HG03159 (cell line): ENCODE measurements around the gene SMCO3.
"Not testable (repeated sequence)": the region's sequence is repeated elsewhere in the genome, so short reads cannot be mapped to it uniquely, and the experiment has no call there.

ENCODE experiments used
- ATAC-seq: cut with Tn5 transposase; IDR thresholded peaks from one replicate; pipeline ENCODE4 v1.9.1; 2021; ENCODE audit warnings: mild to moderate bottlenecking, moderate library complexity; ENCODE audit not compliant: unreplicated experiment

SMCO3 gene

DNA sequence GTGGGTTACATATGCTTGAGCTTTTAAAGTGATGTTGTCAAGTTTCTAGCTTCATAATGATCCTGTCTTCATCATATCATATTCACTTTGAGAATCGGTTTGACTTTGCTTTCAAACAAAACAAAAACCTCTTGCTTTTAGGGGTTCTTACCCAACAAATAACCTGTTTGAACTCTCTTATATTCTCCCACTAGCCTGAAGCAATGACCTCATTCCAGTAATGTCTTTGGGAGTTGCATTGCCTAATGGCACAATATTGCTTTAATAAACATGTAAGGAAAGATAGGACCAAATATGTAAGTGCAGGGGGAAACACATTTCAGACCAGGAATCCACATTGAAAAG, 38.4 kb downstream of the SMCO3 start:
- ATAC-seq = no peak

DNA sequence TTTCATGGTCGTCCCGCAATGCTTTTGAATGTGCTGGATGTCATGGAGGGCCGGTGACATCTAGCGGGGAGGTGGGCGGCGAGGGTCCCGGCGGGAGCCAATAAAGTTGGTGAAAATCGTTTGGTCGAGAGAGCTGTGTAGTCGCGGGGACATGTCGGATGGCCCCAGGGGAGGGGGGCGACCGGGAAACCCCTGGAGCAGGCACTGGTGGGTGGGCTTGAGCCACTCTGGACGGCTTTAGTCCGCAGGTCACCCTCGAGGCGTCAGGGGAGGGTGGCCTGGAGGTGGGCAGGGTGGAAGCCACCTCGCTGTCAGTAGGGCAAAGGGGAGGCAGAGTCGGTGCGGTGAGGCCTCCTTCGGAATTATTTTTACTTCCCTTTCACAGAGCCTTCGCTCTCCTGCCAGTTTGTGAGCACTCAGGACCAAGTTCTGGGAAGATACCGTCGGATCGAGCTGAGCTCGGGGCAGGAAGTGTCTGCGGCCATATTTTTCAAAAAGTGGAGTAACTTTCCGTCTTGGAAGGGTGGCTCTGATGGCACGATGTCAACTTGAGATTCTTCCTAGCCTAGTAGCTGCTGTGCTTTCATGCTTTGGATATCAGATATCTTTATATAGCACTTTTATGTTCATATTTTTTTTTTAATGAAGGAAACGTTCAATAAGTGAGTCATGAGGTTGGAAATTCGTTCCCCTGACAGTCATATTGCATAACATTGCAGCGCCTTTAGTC, 38.9 kb downstream of the SMCO3 start:
- no peak for ATAC-seq

DNA sequence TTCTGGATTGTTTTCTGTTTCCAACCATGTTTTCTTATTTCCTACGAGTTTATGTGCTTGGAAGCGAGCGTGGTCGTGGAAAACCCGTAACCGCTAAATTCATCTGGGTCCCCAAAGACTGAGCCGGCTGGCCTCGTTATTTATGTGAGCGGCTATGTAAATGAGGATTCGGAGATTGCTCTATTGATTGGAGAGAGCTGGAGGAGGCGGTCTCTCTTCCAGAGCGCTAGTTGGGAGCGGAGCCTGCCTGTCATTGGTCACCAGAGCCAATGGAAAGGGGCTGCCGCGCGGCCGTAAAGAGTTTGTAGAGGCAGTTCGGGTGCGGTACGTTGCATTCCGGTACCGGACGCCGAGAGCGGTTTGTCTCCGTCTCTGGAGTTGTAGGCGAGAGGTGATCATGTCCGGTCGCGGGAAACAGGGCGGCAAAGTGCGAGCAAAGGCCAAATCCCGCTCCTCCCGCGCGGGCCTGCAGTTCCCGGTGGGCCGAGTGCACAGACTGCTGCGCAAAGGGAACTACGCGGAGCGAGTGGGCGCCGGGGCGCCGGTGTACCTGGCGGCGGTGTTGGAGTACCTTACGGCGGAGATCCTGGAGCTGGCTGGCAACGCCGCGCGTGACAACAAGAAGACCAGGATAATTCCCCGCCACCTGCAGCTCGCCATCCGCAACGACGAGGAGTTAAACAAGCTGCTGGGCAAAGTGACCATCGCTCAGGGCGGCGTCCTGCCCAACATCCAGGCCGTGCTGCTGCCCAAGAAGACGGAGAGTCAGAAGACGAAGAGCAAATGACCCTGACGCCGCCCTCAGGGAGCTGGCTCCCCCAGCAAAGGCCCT, 39.7 kb downstream of the SMCO3 start:
- peak; percentile 59 for ATAC-seq

DNA sequence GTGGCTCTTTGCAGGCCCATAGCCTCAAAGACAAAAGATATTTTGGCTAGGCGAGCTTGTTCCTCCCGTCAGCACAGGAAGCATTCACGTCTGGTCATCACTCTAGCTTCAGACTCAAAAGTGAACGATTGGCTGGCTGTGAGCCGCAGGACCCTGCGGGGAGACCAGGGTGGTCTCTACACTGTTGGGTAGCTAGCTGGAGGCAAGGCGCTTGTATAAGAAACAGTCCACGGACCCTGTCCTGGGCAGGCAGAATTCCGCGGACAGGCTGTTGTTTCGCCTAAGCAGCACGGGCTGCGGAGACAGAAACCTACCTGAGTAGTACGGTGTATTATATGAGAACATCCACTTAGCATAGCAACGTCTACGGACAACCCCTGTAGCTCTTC, 40.3 kb downstream of the SMCO3 start:
- ATAC-seq = peak; percentile 11

DNA sequence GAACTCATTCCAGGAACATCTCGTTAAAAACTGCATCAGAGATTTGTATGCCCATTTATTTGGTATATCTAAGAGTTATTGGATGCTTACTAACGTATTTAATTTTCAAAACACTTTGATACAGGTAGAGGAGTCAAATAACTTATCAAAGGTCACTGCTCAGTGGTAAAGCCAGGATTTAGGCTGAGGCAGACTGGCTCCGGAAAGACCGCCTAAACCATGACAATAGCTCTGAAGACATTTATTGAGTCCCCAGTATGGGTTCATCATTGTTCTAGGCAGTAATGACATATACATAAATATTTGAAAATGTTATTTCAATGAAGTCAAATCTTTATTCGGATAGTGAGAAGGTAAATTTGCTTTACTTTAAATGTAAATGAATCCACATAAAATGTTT, 41.0 kb downstream of the SMCO3 start:
- ATAC-seq = no peak

DNA sequence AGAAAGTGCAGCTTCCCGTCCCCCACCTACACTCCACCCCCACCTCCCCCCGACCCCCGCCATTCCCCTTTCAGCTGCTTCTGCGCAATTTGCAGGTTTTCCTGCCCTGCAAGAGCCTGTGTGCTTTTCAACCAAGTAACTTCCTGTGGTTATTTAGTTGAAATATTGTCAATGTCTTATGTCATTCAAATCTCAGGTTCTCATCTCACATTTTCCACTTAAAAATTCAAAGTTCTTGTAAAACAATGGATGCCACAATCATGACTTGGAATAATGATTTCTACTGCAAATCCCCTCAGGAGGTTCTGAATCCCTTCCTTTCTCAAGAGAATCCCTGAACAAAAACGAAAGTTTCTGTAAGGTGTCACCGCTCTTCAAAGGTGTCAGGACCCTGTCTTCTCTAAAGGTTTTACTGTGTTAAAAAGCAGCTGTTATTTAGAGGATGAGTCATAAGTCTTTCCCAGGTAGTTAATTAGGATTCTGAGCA, 42.3 kb downstream of the SMCO3 start:
- ATAC-seq = no peak

DNA sequence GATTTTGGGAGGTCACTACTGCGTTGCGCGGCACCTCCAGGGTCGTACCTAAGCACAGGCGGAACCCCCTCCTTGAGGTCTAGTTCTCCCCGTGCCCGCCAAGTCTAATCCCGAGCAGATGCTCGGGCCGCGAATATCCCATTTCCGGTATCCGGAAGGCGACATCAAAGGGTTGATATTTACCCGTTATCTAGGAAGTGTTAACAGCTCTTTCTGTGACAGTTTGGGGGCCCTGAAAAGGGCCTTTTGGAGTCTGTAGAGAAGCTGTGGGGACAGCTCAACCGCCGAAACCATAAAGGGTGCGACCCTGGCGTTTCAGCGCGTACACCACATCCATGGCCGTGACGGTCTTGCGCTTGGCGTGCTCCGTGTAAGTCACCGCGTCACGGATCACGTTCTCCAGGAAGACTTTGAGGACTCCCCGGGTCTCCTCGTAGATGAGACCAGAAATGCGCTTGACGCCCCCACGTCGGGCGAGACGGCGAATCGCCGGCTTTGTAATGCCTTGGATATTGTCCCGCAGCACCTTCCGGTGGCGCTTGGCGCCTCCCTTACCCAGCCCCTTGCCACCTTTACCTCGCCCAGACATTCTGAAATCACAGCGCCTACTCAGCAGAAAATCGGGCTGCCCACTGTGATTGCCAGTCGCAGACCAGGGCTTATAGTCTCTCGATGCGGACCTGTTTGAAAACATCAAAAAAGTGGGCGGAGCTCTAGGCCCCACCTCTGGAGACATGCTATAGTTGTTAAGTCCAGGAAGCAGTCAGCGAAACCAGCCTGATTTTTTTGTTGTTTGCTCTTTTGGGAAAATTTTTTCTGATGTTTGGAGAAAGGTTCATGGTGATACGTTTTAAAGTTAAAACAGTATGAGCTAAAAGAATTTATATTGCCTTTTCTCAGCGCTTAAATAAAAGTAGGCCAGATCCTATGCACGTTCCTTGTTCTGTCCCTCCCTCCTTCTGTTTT, 43.2 kb downstream of the SMCO3 start:
- ATAC-seq = peak; percentile 29

DNA sequence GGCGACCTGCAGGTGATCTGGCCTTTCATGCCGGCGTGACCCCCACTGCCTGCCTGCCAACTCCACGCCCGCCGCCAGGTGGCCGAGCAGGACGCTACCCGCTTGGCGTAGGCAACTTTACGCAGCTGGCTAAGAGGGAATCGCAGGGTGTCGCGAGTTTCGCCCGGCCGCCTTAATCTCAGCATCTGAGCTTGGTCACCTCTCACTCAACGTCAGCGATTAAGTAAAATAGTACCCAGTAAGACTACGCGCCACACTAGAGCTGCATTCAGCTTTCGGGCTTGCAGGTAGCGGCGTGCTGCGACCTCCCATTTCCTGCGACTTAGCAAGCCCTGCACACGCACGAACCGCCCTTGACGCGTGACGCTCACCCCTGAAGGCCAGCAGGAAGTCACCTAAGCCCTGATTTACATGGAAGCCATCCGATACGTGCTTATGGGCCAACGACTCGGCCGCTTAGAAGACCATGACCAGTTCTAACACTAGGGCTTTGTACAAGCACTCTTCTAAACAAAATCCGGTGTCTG, 44.0 kb downstream of the SMCO3 start:
- ATAC-seq = peak; percentile 40

DNA sequence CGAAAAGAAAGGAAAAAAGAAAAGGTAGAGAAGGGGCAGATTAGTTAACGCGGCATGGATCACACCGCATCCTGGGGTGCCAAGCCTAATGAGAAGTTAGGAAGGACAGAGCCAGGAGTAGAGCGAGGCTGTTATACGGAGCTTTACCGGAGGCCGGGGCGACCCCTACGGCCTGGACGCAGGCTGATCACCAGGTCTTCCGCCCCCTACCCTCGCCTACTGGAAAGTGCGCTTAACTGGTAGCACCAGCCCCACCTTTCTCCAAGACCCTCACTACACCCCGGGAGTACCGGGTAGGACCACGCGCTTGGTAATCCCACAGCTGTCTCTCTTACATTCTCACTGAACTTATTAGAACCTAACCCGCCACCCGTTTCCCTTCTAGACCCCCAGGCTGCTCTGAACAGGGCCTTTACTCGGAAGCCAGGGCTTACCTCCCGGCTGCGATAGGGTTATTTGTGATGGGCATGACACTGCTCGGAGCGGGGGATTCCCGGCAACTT, 44.5 kb downstream of the SMCO3 start:
- ATAC-seq = no peak

DNA sequence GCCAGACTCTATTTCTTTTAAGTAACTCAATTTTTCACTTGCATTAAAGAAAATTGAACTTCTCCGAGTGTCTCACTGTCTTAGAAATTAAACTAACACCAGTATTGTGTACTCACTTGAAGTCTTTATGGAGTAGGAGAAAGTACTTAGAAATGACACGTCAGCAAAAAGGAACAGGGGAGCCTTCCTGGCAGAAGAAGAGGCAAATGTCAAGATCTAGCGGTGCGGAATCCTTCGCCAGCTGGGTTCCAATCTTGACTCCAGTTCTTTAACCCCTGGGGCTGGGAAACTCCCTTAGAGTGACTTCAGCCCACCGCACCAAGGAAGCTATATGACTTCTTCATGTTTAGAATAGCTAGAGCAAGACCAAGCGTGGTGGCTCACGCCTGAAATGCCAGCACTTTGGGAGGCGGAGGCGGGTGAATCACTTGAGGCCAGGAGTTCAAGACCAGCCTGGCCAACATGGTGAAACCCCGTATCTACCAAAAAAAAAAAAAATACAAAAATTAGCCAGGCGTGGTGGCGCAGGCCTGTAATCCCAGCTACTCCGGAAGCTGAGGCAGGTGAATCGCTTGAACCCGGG, 45.1 kb downstream of the SMCO3 start:
- no peak for ATAC-seq

DNA sequence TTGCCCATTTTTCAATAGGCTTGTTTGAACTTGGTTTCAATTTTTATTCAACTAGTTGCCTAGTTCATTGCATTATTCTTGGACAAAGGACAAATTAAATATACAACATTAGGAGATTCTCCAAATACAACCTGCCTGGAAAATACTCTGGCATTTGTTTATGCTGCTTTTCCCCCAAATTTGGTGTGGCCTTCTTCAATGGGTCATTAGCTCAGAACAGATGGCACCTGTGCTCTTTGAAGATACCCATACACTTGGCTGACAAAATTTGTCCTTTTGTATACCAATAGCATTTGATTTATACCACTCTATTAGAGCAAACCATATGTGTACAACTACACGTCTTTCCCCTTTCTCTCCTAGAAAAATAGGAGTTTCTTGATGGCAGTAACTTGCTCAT, 46.4 kb downstream of the SMCO3 start:
- no peak for ATAC-seq

DNA sequence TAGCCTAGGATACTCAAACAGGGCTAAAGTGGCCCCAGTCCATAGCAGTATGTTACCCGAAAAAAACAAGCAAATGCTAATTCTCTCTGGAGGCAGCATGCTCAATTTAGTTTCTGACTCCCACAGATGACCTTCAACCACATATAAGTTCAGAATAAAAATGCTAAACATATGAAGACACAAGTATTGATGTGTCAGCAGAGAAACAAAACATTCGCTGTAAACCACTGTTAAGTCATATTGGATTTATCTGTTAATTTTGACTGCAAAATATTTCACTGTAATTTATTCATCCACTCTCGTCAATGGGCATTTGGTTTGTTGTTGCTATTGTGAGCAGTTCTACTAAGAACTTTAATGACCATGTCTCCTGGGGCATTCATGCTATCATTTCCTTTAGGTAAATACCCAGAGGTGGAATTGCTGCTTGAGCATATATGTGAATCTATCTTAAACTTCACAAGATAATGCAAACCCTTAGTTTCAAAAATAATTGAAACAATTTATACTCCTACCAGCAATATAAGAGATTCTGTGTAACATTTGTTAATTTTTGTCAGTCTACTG, 47.2 kb downstream of the SMCO3 start:
- ATAC-seq = no peak

DNA sequence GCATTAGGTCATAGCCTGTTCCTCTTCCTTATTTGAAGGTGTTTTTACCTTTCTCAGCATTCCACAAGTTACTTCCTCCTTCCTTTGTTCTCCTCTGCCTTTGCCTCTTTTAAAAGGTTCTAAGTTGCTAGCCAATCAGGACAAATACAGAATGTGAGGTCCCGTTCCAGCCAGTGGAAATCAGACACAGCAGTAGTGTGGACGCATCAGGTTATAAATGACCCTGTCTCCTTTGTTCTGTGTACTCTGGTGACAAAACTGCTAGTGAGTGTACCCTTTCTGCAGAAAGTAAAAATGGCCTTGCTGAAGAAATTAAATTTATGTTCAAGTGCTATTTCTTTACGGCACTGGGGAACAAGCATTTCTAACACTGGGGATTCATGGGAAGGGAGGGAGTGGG, 48.0 kb downstream of the SMCO3 start:
- ATAC-seq = not testable (repeated sequence)

DNA sequence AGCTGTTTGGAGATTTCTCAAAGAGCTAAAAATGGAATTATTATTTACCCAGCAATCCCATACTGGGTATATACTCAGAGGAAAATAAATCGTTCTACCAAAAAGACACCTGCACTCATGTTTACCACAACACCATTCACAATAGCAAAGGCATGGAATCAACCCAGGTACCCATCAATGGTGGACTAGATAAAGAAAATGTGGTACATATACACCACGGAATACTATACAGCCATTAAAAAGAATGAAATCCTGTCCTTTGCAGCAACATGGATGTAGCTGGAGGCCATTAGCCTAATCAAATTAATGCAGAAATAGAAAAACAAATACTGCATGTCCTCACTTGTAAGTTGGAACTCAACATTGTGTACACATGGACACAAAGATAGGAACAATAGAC, 48.6 kb downstream of the SMCO3 start:
- ATAC-seq = no peak

DNA sequence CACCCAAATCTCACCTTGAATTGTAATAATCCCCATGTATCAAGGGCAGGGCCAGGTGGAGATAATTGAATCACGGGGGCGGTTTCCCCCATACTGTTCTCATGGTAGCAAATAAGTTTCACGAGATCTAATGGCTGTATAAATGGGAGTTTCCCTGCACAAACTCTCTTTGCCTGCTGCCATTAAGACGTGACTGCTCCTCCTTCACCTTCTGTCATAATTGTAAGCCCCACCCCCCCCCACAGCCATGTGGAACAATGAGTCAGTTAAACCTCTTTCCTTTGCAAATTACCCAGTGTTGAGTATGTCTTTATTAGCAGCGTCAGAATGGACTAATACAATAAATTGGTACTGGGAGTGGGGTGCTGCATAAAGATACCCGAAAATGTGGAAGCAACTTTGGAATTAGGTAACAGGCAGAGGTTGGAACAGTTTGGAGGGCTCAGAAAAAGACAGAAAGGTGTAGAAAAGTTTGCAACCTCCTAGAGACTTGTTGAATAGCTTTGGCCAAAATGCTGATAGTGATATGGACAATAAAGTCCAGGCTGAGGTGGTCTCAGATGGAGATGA, 54.2 kb downstream of the SMCO3 start:
- ATAC-seq = not testable (repeated sequence)

DNA sequence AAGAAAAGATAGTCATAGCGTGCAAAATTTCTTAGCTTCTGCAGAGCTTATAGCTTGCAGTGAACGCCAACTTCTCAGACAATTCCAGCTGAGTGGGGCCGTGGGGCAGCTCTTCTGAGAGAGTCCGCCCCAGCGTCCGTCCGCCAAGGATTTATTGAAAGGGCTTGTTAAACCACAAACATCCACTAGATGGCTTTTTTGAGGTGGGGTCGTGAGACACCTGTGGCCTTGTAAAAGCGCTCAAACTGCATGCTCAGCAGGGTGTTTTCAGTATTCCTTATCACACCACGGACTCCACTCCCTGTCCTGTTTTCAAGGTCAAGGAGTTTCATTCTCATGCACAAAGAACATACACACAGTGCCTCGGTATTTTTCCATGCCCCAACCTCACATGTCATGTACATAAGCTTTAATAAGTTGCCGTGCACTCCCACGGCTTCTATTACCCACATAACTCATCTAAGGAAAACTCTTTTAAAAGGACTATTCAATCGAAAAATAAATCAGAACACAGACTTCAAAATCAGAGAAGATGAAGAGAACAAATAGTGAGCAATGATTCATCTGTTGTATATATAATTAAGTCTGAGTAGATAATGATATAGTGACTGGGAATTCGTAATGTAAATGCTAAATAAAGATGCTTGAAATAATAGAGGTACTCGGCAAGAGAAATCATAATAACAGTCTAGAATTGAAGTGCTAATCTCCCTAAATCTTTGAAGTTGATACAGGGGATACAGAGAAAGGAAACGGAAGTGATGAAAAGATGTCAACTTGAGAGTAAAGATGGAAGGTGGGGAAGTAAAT, 57.4 kb downstream of the SMCO3 start:
- ATAC-seq = no peak
